Ovary (tissue), 9 donors: ENCODE measurements around the gene TJAP1. TPM values are rescaled to one million over a fixed set of nuclear protein-coding genes. Genes with fewer than 3 reads are reported as not detected.
"Not testable (repeated sequence)": the region's sequence is repeated elsewhere in the genome, so short reads cannot be mapped to it uniquely, and the experiment has no call there.

Source experiments
- DNase-seq, 5 donors: peaks; one replicate each; pipeline ENCODE4 v3.0.0-alpha.2; 2019 to 2020
- H3K27ac ChIP-seq, 2 donors: fragments of 200-600 bp; one replicate each; pipeline versions ENCODE4 v1.5.1 to v1.8.0; 2019 to 2022
- H3K27me3 ChIP-seq: fragments of 200-600 bp; one replicate; pipeline ENCODE4 v1.8.0; 2022
- H3K36me3 ChIP-seq: fragments of 200-600 bp; sonication (generic); one replicate; pipeline ENCODE4 v1.5.1; 2019
- H3K4me1 ChIP-seq: one replicate; pipeline ENCODE4 v1.8.1; 2013; ENCODE audit warnings: mild to moderate bottlenecking, moderate library complexity; ENCODE audit not compliant: insufficient read depth
- H3K4me3 ChIP-seq: fragments of 200-600 bp; sonication (generic); one replicate; pipeline ENCODE4 v1.5.1; 2017
- H3K9me3 ChIP-seq, 2 donors: fragments of 200-600 bp in 1 of 2; sonication (generic) in 1 of 2; one replicate each; pipeline versions ENCODE4 v1.5.1 to v1.8.1; 2013 to 2019; ENCODE audit warnings: mild to moderate bottlenecking in 1 of 2, moderate library complexity in 1 of 2
- CTCF ChIP-seq, 3 donors: fragments of 450-650 bp in 2 of 3; fragments of 200-600 bp in 1 of 3; IDR thresholded peaks; one replicate each; pipeline versions ENCODE4 v1.5.1 to v1.8.0; 2016 to 2022; ENCODE audit warnings: antibody characterized with exemption in 3 of 3, mild to moderate bottlenecking in 1 of 3
- EP300 ChIP-seq: sonication (generic); formaldehyde crosslinking; IDR thresholded peaks from one replicate; pipeline ENCODE4 v1.6.1; 2017; ENCODE audit warnings: antibody characterized with exemption
- POLR2A ChIP-seq: fragments of 450-650 bp; IDR thresholded peaks from one replicate; pipeline ENCODE4 v1.6.1; 2017; ENCODE audit warnings: antibody characterized with exemption, mild to moderate bottlenecking, moderate library complexity
- WGBS, 3 donors: extraction: QIAGEN DNeasy Blood & Tissue Kit in 1 of 3; methylation state at CpG; one replicate each; pipeline versions ENCODE4 v1.1.5 to v1.1.7; 2013 to 2017; 5-methylcytosine and 5-hydroxymethylcytosine counted together
- intact Hi-C, 4 donors: fragments of 100-400 bp; cut with DNase I; formaldehyde crosslinking; loops; one replicate each; pipeline versions ENCODE4 v1.11.0 to v1.15.1; 2022 to 2023
- polyA plus RNA-seq, 2 donors: library from polyadenylated mRNA; stranded (reverse); fragments of 200-250 nt in 1 of 2; fragments of 350-450 nt in 1 of 2; fragmentation: Illumina TruSeq in 1 of 2; extraction: RNeasy Lipid Tissue Mini Kit (QIAGEN cat#74804) in 1 of 2; gene quantifications; one replicate each; pipeline ENCODE4 v1.2.3, GENCODE V29; 2013 to 2014
- total RNA-seq, 7 donors: library from RNA; depleted of rRNA in 2 of 7; stranded (reverse); fragments of >200 nt in 2 of 7; fragmentation: NEBNext Ultra II Directional in 3 of 7; extraction: Animal tissue kit (Norgen Biotek cat#: 25700) in 3 of 7; gene quantifications; one replicate each; pipeline versions ENCODE4 v1.1.0 to v1.2.4, GENCODE V29; 2016 to 2023
- donor health status: DM: no; HTN: no; CAD: no; lungs with moderate emphysema.
- donor health status: DM: no; HTN: no; CAD: no.
- donor health status: Bipolar disorder and iron deficiency.
- donor health status: DM: yes; HTN: yes; CAD: no.
- donor health status: DM: no; HTN: no; CAD: no.
- donor health status: DM: yes; HTN: yes; CAD: no.

The TJAP1 gene
- total and polyA plus RNA-seq, 9 donors = 12.9 to 44.8 (median 34.0) TPM

GRCh38 chr6:43457643-43458042 is 19.7 kb upstream of the TJAP1 start:
- H3K27me3 ChIP-seq = no peaks in the 10 kb centered on the region
- H3K36me3 ChIP-seq = no peaks in the 10 kb centered on the region
- H3K4me3 ChIP-seq = no peak overlapping the region
- no peak overlapping the region for H3K27ac ChIP-seq
- H3K4me1 ChIP-seq = peaks cover 1% of the 10 kb centered on the region
- H3K9me3 ChIP-seq = peaks cover 0 to 14% of the 10 kb centered on the region in 2 donors
- no peak for DNase-seq
- WGBS, 3 donors = 53 to 58% (median 56%) methylated on average over 9 of the region's 9 CpGs
- TF ChIP-seq EP300 (no peak), POLR2A (no peak), CTCF (IDR thresholded peaks at IDR 0.05) (no peak)
- intact Hi-C loops = loop anchor here in 1 of 4 donors (5.0 kb wide), 1 partner anchor 50 kb away; no protein-coding TSS in a partner anchor

GRCh38 chr6:43458154-43458553 is 19.2 kb upstream of the TJAP1 start:
- not testable (repeated sequence) for H3K36me3 ChIP-seq, H3K4me1 ChIP-seq, H3K4me3 ChIP-seq, H3K27me3 ChIP-seq, DNase-seq, H3K27ac ChIP-seq
- intact Hi-C loops = loop anchor here in 1 of 4 donors (5.0 kb wide), 1 partner anchor 49 kb away; no protein-coding TSS in a partner anchor
- WGBS, 3 donors = 88 to 93% (median 90%) methylated on average over 15 of the region's 15 CpGs
- H3K9me3 ChIP-seq = peaks cover 0 to 14% of the 10 kb centered on the region in 2 donors

- intact Hi-C loops = loop anchor here in 1 of 4 donors (5.0 kb wide), 1 partner anchor 48 kb away; no protein-coding TSS in a partner anchor
- Histone ChIP-seq H3K9me3 (peaks cover 0 to 13% of the 10 kb centered on the region in 2 donors), H3K27ac (no peak overlapping the region), H3K4me3 (no peak overlapping the region), H3K4me1 (peaks cover 1% of the 10 kb centered on the region), H3K36me3 (no peaks in the 10 kb centered on the region), H3K27me3 (no peaks in the 10 kb centered on the region)
- DNase-seq = no peak
- WGBS, 3 donors = 69 to 80% (median 79%) methylated on average over 1 of the region's 1 CpG
- TF ChIP-seq EP300 = no peak
These were observed 17.8 kb upstream of the TJAP1 start for GRCh38 chr6:43459535-43459934.

GRCh38 chr6:43460032-43460431 is 17.3 kb upstream of the TJAP1 start:
- intact Hi-C loops = no loop called here
- 75 to 77% (median 75%) methylated on average over 4 of the region's 4 CpGs for WGBS, 3 donors
- Histone ChIP-seq H3K36me3 (no peaks in the 10 kb centered on the region), H3K4me1 (peaks cover under 1% of the 10 kb centered on the region), H3K9me3 (peaks cover 0 to 8% of the 10 kb centered on the region in 2 donors), H3K4me3 (no peak overlapping the region), H3K27ac (no peak overlapping the region), H3K27me3 (no peaks in the 10 kb centered on the region)
- TF ChIP-seq CTCF (IDR thresholded peaks at IDR 0.05) (no peak), EP300 (no peak), POLR2A (no peak)
- DNase-seq = no peak

GRCh38 chr6:43461936-43462335 is 15.4 kb upstream of the TJAP1 start:
- Histone ChIP-seq H3K27ac (no peak overlapping the region), H3K9me3 (no peaks in the 10 kb centered on the region), H3K27me3 (no peaks in the 10 kb centered on the region), H3K36me3 (no peaks in the 10 kb centered on the region), H3K4me3 (no peak overlapping the region), H3K4me1 (no peaks in the 10 kb centered on the region)
- no peak for TF ChIP-seq POLR2A
- no peak for DNase-seq
- WGBS, 3 donors = 33 to 53% (median 34%) methylated on average over 5 of the region's 5 CpGs
- intact Hi-C loops = no loop called here

- Histone ChIP-seq H3K27me3 (no peaks in the 10 kb centered on the region), H3K4me3 (no peak overlapping the region), H3K4me1 (no peaks in the 10 kb centered on the region), H3K36me3 (no peaks in the 10 kb centered on the region), H3K27ac (no peak overlapping the region), H3K9me3 (no peaks in the 10 kb centered on the region)
- WGBS, 3 donors = 72 to 79% (median 78%) methylated on average over 8 of the region's 8 CpGs
- TF ChIP-seq POLR2A (no peak), EP300 (no peak), CTCF (IDR thresholded peaks at IDR 0.05) (no peak)
- no peak for DNase-seq
- intact Hi-C loops = no loop called here
These were observed 13.0 kb upstream of the TJAP1 start for GRCh38 chr6:43464337-43464736.
